Fibroblast of lung (primary cell): ENCODE data around the gene NR6A1. TPM values are rescaled to one million over a fixed set of nuclear protein-coding genes. Genes with fewer than 3 reads are reported as not detected.

ENCODE experiments used
- DNase-seq, 2 donors: peaks; one replicate each; pipeline versions ENCODE4 v3.0.0 to v3.0.0-alpha.2; 2010; ENCODE audit warnings: low read depth in 2 of 2
- H2AFZ ChIP-seq: 2 replicates; pipeline ENCODE4 v1.5.1; 2012; ENCODE audit warnings: low read length, control low read depth, inconsistent platforms
- H3K27ac ChIP-seq: 2 replicates; pipeline ENCODE4 v1.5.1; 2011; ENCODE audit warnings: low read length, control low read depth; ENCODE audit not compliant: insufficient read depth
- H3K27me3 ChIP-seq: 2 replicates; pipeline ENCODE4 v1.5.1; 2011; ENCODE audit warnings: mild to moderate bottlenecking, low read length; ENCODE audit not compliant: control insufficient read depth, insufficient read depth
- H3K36me3 ChIP-seq: 2 replicates; pipeline ENCODE4 v1.5.1; 2011; ENCODE audit warnings: low read length; ENCODE audit not compliant: control insufficient read depth, insufficient read depth
- H3K4me1 ChIP-seq: 2 replicates; pipeline ENCODE4 v1.5.1; 2011; ENCODE audit warnings: low read length; ENCODE audit not compliant: control insufficient read depth, insufficient read depth; ENCODE audit errors: extremely low read depth
- H3K4me2 ChIP-seq: 2 replicates; pipeline ENCODE4 v1.5.1; 2011; ENCODE audit warnings: low read length, control low read depth; ENCODE audit not compliant: insufficient read depth; ENCODE audit errors: extremely low read depth
- H3K4me3 ChIP-seq, 4 experiments: fragments of 200-600 bp in 1 of 4; sonication (generic) in 1 of 4; replicated peaks in 1 of 4; 2 replicates each; pipeline ENCODE4 v1.5.1; 2011 to 2016; ENCODE audit warnings: low read length in 4 of 4, low read depth in 3 of 4, mild to moderate bottlenecking in 3 of 4, control low read depth in 2 of 4, inconsistent platforms in 1 of 4, mixed read lengths in 1 of 4; ENCODE audit not compliant: insufficient read depth in 1 of 4; ENCODE audit errors: control extremely low read depth in 1 of 4
- H3K79me2 ChIP-seq: 2 replicates; pipeline ENCODE4 v1.5.1; 2012; ENCODE audit warnings: mild to moderate bottlenecking, low read length, inconsistent platforms; ENCODE audit not compliant: control insufficient read depth, insufficient read depth
- H3K9ac ChIP-seq: 2 replicates; pipeline ENCODE4 v1.5.1; 2011; ENCODE audit warnings: mild to moderate bottlenecking, low read length, control low read depth; ENCODE audit not compliant: insufficient read depth
- H3K9me3 ChIP-seq: 2 replicates; pipeline ENCODE4 v1.5.1; 2012; ENCODE audit warnings: low read depth, low read length; ENCODE audit not compliant: control insufficient read depth, insufficient read depth
- H4K20me1 ChIP-seq: 2 replicates; pipeline ENCODE4 v1.5.1; 2011; ENCODE audit warnings: low read length; ENCODE audit not compliant: control insufficient read depth, insufficient read depth; ENCODE audit errors: extremely low read depth
- EZH2 ChIP-seq: IDR thresholded peaks from 2 replicates; pipeline ENCODE4 v1.5.1; 2012; ENCODE audit warnings: low read length, control low read depth, mild to moderate bottlenecking; ENCODE audit errors: missing control alignments
- polyA plus RNA-seq, 2 donors: library from polyadenylated mRNA; depleted of rRNA in 1 of 2; stranded (reverse) in 1 of 2; unstranded in 1 of 2; fragments of >200 nt; gene quantifications; 2 replicates each; pipeline ENCODE4 v1.2.1, GENCODE V29; 2011 to 2012; ENCODE audit warnings: missing spikeins in 1 of 2
- total RNA-seq: library from RNA; depleted of rRNA; stranded (reverse); fragments of >200 nt; gene quantifications from 2 replicates; pipeline ENCODE4 v1.2.1, GENCODE V29; 2014
- TF ChIP-seq, protein P1 (sequence below), 2 donors: IDR thresholded peaks in 1 of 2; conservative IDR thresholded peaks in 1 of 2; 1 replicate in 1 of 2; 2 replicates in 1 of 2; pipeline ENCODE4 v1.5.1; 2011 to 2012; ENCODE audit warnings: low read length in 2 of 2, control low read depth in 1 of 2, inconsistent platforms in 1 of 2, low read depth in 1 of 2, mild to moderate bottlenecking in 1 of 2

The NR6A1 gene
- total and polyA plus RNA-seq, 2 donors (not counting 1 experiment from before 2014, with no cell fraction given), result 0.07 to 0.50 TPM

DNA sequence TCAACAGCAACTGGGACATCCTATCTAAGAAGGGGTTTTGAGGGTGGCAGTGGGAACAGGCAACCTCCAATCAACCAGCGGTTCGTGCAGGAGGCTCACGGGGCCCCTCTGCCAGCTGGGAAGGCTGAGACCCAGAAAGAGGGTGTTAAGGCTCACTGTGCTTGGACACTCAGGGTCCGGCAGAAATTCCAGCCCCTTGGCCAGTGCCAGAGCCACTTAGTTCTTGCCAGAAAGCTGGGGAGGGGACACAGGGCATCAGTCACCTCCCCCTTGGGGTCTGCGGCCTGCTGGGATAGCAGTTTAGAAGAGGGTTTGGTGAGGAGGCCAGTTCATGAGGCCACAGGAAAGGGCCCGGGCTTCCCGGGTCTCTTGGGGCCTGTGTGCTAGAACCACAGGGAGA is 300.4 kb downstream of the NR6A1 start:
- no peak for TF ChIP-seq EZH2
- TF ChIP-seq, protein P1, sequence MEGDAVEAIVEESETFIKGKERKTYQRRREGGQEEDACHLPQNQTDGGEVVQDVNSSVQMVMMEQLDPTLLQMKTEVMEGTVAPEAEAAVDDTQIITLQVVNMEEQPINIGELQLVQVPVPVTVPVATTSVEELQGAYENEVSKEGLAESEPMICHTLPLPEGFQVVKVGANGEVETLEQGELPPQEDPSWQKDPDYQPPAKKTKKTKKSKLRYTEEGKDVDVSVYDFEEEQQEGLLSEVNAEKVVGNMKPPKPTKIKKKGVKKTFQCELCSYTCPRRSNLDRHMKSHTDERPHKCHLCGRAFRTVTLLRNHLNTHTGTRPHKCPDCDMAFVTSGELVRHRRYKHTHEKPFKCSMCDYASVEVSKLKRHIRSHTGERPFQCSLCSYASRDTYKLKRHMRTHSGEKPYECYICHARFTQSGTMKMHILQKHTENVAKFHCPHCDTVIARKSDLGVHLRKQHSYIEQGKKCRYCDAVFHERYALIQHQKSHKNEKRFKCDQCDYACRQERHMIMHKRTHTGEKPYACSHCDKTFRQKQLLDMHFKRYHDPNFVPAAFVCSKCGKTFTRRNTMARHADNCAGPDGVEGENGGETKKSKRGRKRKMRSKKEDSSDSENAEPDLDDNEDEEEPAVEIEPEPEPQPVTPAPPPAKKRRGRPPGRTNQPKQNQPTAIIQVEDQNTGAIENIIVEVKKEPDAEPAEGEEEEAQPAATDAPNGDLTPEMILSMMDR (conservative IDR thresholded peaks at IDR 0.05 in 1 of 2, IDR thresholded peaks at IDR 0.05 in 1 of 2; ENCODE audit: low read depth in 1 of 2, low read length in 2 of 2), result no peak
- H3K79me2 ChIP-seq, result no peaks in the 10 kb centered on the region
- no peaks in the 10 kb centered on the region for H3K9me3 ChIP-seq
- H3K27ac ChIP-seq, result no peak overlapping the region
- H4K20me1 ChIP-seq, result no peaks in the 10 kb centered on the region
- DNase-seq, result no peak
- H3K9ac ChIP-seq, result no peak overlapping the region
- H3K4me2 ChIP-seq, result no peak overlapping the region
- H3K27me3 ChIP-seq, result no peaks in the 10 kb centered on the region
- H3K4me3 ChIP-seq, result no peak overlapping the region
- H3K4me1 ChIP-seq, result no peaks in the 10 kb centered on the region
- H3K36me3 ChIP-seq, result no peaks in the 10 kb centered on the region
- H2AFZ ChIP-seq, result no peak overlapping the region

DNA sequence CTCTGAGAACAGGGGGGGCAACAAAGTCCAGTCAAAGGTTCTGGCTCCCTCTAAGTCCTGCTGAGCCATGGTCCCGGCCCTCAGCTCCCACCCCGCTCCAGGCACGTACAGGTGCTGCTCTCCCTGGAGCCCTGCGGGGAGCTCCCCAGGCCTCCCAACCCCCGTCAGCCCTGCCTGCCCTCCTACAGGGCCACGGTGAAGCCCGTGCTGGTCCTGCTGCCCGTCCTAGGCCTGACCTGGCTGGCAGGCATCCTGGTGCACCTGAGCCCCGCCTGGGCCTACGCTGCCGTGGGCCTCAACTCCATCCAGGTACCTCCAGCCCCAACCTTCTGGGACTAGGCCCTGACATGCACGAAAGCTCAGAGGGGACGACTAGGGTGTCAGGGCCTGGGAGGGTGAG is 300.8 kb downstream of the NR6A1 start:
- Histone ChIP-seq H2AFZ (no peak overlapping the region), H3K9ac (no peak overlapping the region), H3K27ac (no peak overlapping the region), H3K79me2 (no peaks in the 10 kb centered on the region), H3K36me3 (no peaks in the 10 kb centered on the region), H3K27me3 (no peaks in the 10 kb centered on the region), H3K4me2 (no peak overlapping the region), H3K9me3 (no peaks in the 10 kb centered on the region), H3K4me3 (no peak overlapping the region), H3K4me1 (no peaks in the 10 kb centered on the region), H4K20me1 (no peaks in the 10 kb centered on the region)
- no peak for DNase-seq
- TF ChIP-seq, protein P1 (conservative IDR thresholded peaks at IDR 0.05 in 1 of 2, IDR thresholded peaks at IDR 0.05 in 1 of 2; ENCODE audit: low read depth in 1 of 2, low read length in 2 of 2), result no peak
- TF ChIP-seq EZH2, result no peak

DNA sequence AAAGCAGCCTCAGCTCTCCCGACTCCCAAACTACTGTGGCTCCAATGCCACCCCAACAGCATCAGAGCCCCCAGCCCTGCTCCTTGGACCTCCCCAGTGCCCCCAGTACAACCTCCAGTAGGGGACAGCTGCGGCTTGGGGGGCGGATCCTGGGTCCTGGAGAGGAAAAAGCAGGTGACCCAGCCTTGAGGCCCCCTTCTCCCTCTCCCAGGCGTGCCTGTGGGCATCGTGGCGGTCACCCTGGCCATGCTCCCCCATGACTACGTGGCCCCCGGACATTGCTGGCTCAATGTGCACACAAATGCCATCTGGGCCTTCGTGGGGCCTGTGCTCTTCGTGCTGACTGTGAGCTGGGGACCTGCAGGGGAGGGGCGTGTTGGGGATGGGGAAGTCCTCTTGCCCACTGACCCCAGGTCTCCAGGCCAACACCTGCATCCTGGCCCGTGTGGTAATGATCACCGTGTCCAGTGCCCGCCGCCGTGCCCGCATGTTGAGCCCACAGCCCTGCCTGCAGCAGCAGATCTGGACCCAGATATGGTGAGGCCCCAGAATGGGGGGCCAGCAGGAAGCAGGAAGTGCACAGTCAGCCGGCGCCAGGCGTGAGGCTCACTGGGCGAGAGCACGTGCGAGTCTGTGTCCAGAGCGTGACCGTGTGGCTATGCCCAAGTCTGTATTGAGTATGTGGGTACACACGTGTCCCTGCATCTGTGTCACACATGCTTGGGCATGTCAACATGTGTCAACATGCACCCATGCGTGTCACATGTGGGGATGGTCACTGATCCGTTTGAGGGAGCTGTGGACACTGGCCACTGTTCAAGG is 301.9 kb downstream of the NR6A1 start:
- Histone ChIP-seq H3K9me3 (no peaks in the 10 kb centered on the region), H3K9ac (no peak overlapping the region), H3K4me3 (no peak overlapping the region), H3K4me2 (no peak overlapping the region), H3K27ac (no peak overlapping the region), H2AFZ (no peak overlapping the region), H3K27me3 (peaks cover 4% of the 10 kb centered on the region), H3K4me1 (no peaks in the 10 kb centered on the region), H3K36me3 (no peaks in the 10 kb centered on the region), H4K20me1 (no peaks in the 10 kb centered on the region), H3K79me2 (no peaks in the 10 kb centered on the region)
- DNase-seq, result no peak
- TF ChIP-seq, protein P1 (conservative IDR thresholded peaks at IDR 0.05 in 1 of 2, IDR thresholded peaks at IDR 0.05 in 1 of 2; ENCODE audit: low read depth in 1 of 2, low read length in 2 of 2), result no peak
- TF ChIP-seq EZH2, result no peak
